NT2/D1 (cell line): Measurements from ENCODE around the gene ARHGAP22.

Source experiments
- SUZ12 ChIP-seq: IDR thresholded peaks from 2 replicates; pipeline ENCODE4 v1.6.1; 2011; ENCODE audit not compliant: insufficient read length, insufficient read depth; ENCODE audit errors: extremely low read depth
- YY1 ChIP-seq: IDR thresholded peaks from 2 replicates; pipeline ENCODE4 v1.6.1; 2011; ENCODE audit not compliant: insufficient read length, insufficient read depth
- ZNF274 ChIP-seq: IDR thresholded peaks from 2 replicates; pipeline ENCODE4 v1.6.1; 2011; ENCODE audit warnings: mild to moderate bottlenecking, low read depth, low read length

DNA sequence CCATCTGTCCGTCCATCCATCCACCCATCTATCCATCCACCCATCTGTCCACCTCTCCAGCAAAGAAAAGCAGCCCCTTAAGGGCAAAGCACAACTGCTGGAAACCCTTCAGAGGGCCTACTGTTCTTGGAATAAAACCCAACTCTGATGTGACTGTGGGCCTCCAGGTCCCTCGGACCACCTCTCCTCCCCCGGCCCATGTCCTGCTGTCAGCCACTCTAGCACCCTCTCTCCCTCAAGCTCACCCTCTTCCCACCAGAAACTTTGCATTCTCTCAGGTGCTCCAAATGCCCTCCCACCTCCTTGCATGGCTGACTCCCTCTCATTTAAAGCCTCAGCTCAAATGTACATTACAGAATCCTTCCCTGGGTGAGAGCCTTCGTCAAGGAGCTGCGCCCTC is 110.3 kb downstream of the ARHGAP22 start:
- TF ChIP-seq ZNF274 (no peak), YY1 (no peak), SUZ12 (no peak)
